NK-92 (cell line): ENCODE results near the gene C2orf69.

Source experiments
- DNase-seq: peaks from one replicate; lab custom pipeline; 2025; ENCODE audit not compliant: unreplicated experiment; lab: John Stamatoyannopoulos, UW

The C2orf69 gene, protein sequence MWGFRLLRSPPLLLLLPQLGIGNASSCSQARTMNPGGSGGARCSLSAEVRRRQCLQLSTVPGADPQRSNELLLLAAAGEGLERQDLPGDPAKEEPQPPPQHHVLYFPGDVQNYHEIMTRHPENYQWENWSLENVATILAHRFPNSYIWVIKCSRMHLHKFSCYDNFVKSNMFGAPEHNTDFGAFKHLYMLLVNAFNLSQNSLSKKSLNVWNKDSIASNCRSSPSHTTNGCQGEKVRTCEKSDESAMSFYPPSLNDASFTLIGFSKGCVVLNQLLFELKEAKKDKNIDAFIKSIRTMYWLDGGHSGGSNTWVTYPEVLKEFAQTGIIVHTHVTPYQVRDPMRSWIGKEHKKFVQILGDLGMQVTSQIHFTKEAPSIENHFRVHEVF

GRCh38 chr2:199911052-199911876, at the start of gene C2orf69:
TSS of gene C2orf69 (plus strand) at chr2:199911293. CDS start at chr2:199911439, 146 bp downstream.
- DNase-seq = peak; percentile 37

DNA sequence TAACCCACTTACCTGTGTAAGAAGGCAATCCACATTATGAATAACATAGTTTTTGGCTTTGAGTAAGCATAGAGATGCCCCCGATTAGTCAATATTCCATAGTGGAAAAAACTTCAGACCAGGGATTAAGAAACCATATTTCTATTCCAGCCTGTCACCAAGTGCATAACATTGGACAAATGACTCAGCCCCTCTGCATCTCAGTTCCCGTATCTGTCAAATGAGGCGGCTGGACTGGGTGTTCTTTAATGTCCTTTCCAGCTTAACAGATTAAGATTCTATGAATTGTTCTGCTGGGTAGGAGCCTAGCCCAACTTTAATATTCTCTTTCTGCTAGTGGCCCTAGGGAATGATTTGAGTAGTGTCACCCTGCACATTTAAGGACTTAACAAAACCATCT, 48.3 kb upstream of the C2orf69 start:
- no peak for DNase-seq

DNA sequence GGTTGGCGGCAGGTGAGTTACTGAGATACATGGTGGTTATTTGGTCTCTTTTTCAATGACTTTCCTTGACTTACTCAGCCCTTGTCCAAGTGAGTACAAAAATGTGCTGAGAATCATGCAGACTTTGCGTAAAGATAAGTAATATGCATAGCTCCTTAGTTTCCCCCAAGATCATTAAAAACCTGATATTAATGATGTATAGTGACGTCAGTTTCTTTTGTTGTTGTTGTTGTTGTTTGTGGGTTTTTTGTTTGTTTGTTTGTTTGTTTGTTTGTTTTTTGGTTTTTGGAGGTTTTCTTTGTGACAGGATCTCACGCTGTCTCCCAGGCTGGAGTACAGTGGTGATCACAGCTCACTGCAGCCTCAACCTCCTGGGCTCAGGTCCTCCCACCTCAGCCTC, 45.2 kb upstream of the C2orf69 start:
- no peak for DNase-seq

DNA sequence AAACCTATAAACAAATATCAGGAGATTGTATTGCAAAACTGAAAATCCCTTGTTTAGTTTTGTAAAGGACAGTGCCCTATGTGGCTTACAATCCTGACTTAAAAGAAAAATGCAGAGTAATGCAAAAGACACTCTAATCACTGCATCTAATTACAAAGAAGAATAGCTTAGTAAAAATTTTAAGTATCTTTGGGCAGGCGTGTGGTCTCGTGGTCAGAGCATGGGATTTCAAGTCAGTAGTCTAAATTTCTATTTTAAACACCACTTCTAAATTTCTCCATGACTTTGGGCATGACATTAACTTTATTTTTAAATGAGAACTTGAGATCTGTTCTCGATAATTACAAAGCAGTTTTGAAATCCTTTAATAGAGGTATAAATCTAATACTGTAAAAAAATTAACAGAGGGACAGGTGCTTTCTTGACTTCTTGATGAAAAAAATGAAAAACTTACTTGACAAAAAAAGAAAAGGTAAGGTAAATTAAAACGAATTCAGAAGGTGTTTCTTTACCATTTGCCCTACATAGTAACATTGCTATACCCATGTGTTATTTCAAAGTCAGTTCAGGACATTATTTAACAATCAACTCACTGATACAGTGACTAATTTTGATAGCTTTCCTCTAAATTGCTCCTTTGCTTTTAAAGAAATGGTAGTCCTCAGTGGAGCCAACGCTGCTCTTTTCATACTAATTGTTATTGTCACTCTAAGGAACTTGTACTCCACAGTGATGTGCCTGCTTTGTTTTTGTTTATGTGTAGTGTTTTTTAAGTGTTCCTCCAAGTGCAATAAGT, 42.5 kb upstream of the C2orf69 start:
- no peak for DNase-seq

DNA sequence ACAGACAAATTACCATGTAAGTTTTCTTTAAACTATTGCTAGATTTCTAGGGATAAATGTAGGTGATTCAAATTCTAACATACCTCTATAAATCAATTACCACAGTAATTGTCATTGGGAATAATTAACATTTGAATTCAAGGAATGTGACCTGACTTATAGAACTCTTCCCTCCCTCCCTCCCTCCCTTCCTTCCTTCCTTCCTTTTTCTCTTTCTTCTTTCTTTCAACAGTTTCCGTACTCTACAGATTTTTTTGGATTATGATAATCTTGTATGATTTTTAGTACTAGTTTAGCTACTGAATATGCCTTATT, 41.9 kb upstream of the C2orf69 start:
- no peak for DNase-seq

GRCh38 chr2:199869653-199870052, 41.4 kb upstream of the C2orf69 start:
- DNase-seq = no peak

DNA sequence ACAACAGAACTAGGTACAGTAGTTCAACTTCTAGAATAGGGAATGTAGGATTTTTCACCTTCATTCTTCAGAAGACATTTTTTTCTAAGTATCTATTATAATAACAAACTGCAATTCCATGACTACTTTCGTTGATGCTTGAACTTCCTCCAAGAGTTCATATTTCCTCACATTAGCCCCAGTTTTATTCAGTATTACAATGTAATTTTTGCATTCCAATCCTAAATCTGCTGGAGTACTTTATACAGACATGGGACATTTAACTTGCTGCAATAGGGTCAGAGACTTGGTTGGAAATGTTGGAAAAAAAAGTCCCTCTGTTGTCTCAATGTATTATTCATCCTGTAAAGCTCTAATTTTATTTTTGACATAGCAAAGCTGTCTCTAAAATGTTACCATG, 40.5 kb upstream of the C2orf69 start:
- no peak for DNase-seq

DNA sequence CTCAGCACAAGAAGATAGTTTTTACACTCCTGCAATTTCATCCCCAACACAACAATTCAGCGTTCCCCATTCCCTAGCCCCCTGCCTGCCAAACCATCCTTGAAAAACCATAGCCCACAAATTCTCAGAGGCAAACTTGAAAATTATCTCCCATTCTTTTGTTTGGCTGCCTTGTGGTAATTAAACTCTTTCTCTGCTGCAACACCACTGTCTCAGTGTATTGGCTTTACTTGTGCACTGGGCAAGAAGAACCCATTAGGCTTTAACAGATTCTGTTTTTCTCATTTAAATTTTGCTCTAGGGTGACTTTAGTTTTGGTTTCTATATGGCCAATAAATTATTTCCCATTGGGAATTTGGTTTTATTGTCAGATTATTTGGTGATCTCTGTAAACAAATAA, 36.9 kb upstream of the C2orf69 start:
- no peak for DNase-seq

GRCh38 chr2:199875400-199875799, 35.7 kb upstream of the C2orf69 start:
- no peak for DNase-seq

- no peak for DNase-seq
Measured at GRCh38 chr2:199882667-199883066, 28.4 kb upstream of the C2orf69 start.

DNA sequence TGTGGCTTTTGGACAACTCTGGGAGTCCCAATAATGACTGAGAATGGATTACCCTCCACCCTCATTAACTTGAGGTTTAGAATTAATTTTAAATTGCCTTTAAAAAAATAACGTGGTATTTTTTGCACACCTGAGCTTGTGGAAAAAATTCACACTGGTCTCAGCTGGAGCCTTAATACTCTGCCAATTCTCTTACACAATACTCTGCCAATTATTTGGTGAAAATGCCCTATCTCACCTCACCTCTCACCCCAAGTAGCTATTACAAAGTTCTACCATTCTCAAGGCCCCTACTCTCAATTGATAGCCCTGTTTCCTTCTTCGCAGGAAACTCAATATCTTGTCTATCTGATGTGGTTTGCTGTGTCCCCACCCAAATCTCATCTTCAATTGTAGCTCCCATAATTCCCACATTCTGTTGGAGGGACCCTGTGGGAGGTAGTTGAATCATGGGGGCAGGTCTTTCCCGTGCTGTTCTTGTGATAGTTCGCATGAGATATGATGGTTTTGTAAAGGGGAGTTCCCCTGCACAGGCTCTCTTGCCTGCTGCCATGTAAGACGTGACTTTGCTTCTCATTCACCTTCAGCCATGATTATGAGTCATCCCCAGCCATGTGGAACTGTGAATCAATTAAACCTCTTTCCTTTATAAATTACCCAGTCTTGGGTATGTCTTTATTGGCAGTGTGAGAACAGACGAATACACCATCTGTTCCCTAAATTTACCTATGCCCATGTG, 27.4 kb upstream of the C2orf69 start:
- DNase-seq = no peak

DNA sequence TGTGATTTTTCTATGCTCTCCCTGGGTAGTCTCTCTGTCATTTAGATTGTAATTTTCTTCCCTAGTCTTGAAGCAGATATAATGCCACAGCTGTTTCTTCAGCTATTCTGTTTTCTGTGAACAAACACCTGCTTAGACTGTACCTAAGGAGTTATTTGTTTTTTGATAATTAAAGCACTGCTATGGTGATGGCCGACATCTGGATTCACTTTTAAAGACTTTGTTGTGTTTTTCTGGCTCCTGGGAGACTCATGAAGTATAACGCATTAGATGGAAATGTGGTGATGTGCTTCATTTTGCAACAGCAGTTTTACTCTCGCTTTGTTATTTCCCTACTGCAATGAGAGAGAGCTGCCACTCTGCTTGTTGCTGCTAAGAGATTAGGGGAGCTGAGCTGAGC, 15.7 kb upstream of the C2orf69 start:
- DNase-seq = no peak

GRCh38 chr2:199896617-199897016, 14.5 kb upstream of the C2orf69 start:
- DNase-seq = no peak

GRCh38 chr2:199901942-199902341, 9.2 kb upstream of the C2orf69 start:
- no peak for DNase-seq

DNA sequence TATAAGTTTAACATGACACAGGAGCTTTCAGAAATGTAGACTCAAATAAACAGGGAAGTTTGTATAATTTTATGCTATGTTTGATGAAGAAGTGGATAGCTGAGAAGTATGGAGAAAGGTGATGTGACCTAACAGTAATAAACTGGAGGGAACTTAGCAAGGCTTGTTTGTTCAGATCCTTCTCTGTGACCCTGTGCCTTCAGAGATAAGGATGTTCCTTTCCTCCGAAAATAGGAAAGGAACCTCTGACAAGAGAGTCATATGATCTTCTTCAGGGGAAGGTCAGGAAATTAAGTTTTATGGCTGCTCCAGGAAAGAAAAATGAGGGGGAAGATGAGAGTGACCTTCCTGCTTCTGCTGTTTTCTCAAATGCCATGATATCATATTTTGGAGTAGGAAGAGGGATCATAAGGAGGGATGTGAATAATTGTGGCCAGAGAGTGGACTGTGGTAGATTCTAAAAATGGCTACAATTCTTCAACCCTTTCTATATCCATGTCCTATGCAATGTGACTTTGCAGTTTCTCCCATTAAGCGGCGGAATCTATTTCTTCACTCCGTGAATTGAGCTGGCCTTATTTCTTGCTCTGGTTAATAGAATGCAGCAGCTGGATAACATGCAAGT, 8.5 kb upstream of the C2orf69 start:
- no peak for DNase-seq

GRCh38 chr2:199903111-199903510, 8.0 kb upstream of the C2orf69 start:
- no peak for DNase-seq

- no peak for DNase-seq
Measured at GRCh38 chr2:199907008-199907714, 3.9 kb upstream of the C2orf69 start.

GRCh38 chr2:199910338-199911051, 598 bp upstream of the C2orf69 start:
- no peak for DNase-seq

GRCh38 chr2:199911877-199912161, 726 bp downstream of the C2orf69 start:
- no peak for DNase-seq
